Tibial nerve (tissue), 4 donors: Measurements from ENCODE around the gene MAGI2. TPM values are rescaled to one million over a fixed set of nuclear protein-coding genes. Genes with fewer than 3 reads are reported as not detected.

Experiments
- DNase-seq, 2 donors: peaks; one replicate each; pipeline ENCODE4 v3.0.0-alpha.2; 2019; ENCODE audit warnings: low spot score in 2 of 2
- H3K27ac ChIP-seq, 4 donors: fragments of 200-600 bp; sonication (generic) in 3 of 4; one replicate each; pipeline ENCODE4 v1.5.1; 2017 to 2019; ENCODE audit warnings: mild to moderate bottlenecking in 1 of 4
- H3K27me3 ChIP-seq, 2 donors: fragments of 200-600 bp; sonication (generic) in 1 of 2; one replicate each; pipeline versions ENCODE4 v1.5.1 to v1.6.0; 2017 to 2019
- H3K36me3 ChIP-seq, 3 donors: fragments of 200-600 bp; sonication (generic); one replicate each; pipeline ENCODE4 v1.5.1; 2018 to 2019
- H3K4me1 ChIP-seq, 4 donors: fragments of 200-600 bp; sonication (generic) in 3 of 4; one replicate each; pipeline ENCODE4 v1.5.1; 2017 to 2019
- H3K4me3 ChIP-seq, 4 donors: fragments of 200-600 bp; sonication (generic) in 3 of 4; one replicate each; pipeline ENCODE4 v1.5.1; 2017 to 2019; ENCODE audit warnings: mild to moderate bottlenecking in 1 of 4, moderate library complexity in 1 of 4
- H3K9me3 ChIP-seq, 4 donors: fragments of 200-600 bp; sonication (generic) in 3 of 4; one replicate each; pipeline ENCODE4 v1.5.1; 2017 to 2019
- CTCF ChIP-seq, 5 experiments: fragments of 200-600 bp in 3 of 5; fragments of 450-650 bp in 2 of 5; sonication (generic) in 3 of 5; IDR thresholded peaks; one replicate each; pipeline ENCODE4 v1.5.1; 2016 to 2019; ENCODE audit warnings: antibody characterized with exemption in 5 of 5, mild to moderate bottlenecking in 3 of 5, moderate library complexity in 2 of 5
- EP300 ChIP-seq, 2 donors: sonication (generic); formaldehyde crosslinking; IDR thresholded peaks; one replicate each; pipeline ENCODE4 v1.6.1; 2017; ENCODE audit warnings: antibody characterized with exemption in 2 of 2, mild to moderate bottlenecking in 1 of 2
- POLR2A ChIP-seq, 2 donors: fragments of 450-650 bp; IDR thresholded peaks; one replicate each; pipeline ENCODE4 v1.6.1; 2017; ENCODE audit warnings: antibody characterized with exemption in 2 of 2, mild to moderate bottlenecking in 2 of 2, moderate library complexity in 2 of 2
- WGBS, 2 donors: methylation state at CpG; one replicate each; pipeline ENCODE4 v1.1.5; 2018; 5-methylcytosine and 5-hydroxymethylcytosine counted together
- total RNA-seq, 4 donors: library from RNA; depleted of rRNA; stranded (reverse); fragments of >200 nt; gene quantifications; one replicate each; pipeline ENCODE4 v1.1.0, GENCODE V29; 2016

The MAGI2 gene
- total RNA-seq, 4 donors from 2014 or later, result 33.6 to 58.2 (median 55.6) TPM

- no peaks in the 10 kb centered on the region for H3K9me3 ChIP-seq
- WGBS, 2 donors, result 8 to 62% methylated on average over 1 of the region's 1 CpG
- no peaks in the 10 kb centered on the region for H3K36me3 ChIP-seq
- DNase-seq, result no peak
- no peaks in the 10 kb centered on the region for H3K27me3 ChIP-seq
- no peaks in the 10 kb centered on the region for H3K4me1 ChIP-seq
- H3K4me3 ChIP-seq, result no peak overlapping the region
- TF ChIP-seq POLR2A (IDR thresholded peaks at IDR 0.05), result no peak
- no peak for TF ChIP-seq EP300 (IDR thresholded peaks at IDR 0.05)
- no peak for TF ChIP-seq CTCF (IDR thresholded peaks at IDR 0.05)
- no peak overlapping the region for H3K27ac ChIP-seq
Measured at GRCh38 chr7:79434867-79435266, 18.6 kb downstream of the MAGI2 start.

GRCh38 chr7:79434098-79434497 lies 19.4 kb downstream of the MAGI2 start:
- Histone ChIP-seq H3K9me3 (no peaks in the 10 kb centered on the region), H3K27me3 (no peaks in the 10 kb centered on the region), H3K4me1 (no peaks in the 10 kb centered on the region), H3K27ac (no peak overlapping the region), H3K4me3 (no peak overlapping the region), H3K36me3 (no peaks in the 10 kb centered on the region)
- WGBS, 2 donors, result 89 to 94% methylated on average over 1 of the region's 1 CpG
- DNase-seq, result no peak
- TF ChIP-seq POLR2A (IDR thresholded peaks at IDR 0.05) (no peak), CTCF (IDR thresholded peaks at IDR 0.05) (no peak), EP300 (IDR thresholded peaks at IDR 0.05) (no peak)

GRCh38 chr7:79430391-79430790 lies 23.1 kb downstream of the MAGI2 start:
- 88 to 92% methylated on average over 2 of the region's 2 CpGs for WGBS, 2 donors
- no peak for DNase-seq
- H3K36me3 ChIP-seq, result no peaks in the 10 kb centered on the region
- no peaks in the 10 kb centered on the region for H3K27me3 ChIP-seq
- H3K4me3 ChIP-seq, result no peak overlapping the region
- H3K4me1 ChIP-seq, result no peaks in the 10 kb centered on the region
- no peak for TF ChIP-seq CTCF (IDR thresholded peaks at IDR 0.05)
- no peak for TF ChIP-seq EP300 (IDR thresholded peaks at IDR 0.05)
- TF ChIP-seq POLR2A (IDR thresholded peaks at IDR 0.05), result no peak
- no peaks in the 10 kb centered on the region for H3K9me3 ChIP-seq
- H3K27ac ChIP-seq, result no peak overlapping the region

GRCh38 chr7:79425665-79426064 lies 27.8 kb downstream of the MAGI2 start:
- no peak overlapping the region for H3K27ac ChIP-seq
- no peak for DNase-seq
- H3K36me3 ChIP-seq, result no peaks in the 10 kb centered on the region
- no peaks in the 10 kb centered on the region for H3K27me3 ChIP-seq
- H3K4me1 ChIP-seq, result peaks cover 0 to 6% (median 0%) of the 10 kb centered on the region in 4 donors
- TF ChIP-seq CTCF (IDR thresholded peaks at IDR 0.05) (no peak), EP300 (IDR thresholded peaks at IDR 0.05) (no peak), POLR2A (IDR thresholded peaks at IDR 0.05) (no peak)
- no peak overlapping the region for H3K4me3 ChIP-seq
- no peaks in the 10 kb centered on the region for H3K9me3 ChIP-seq
- 48 to 59% methylated on average over 7 of the region's 7 CpGs for WGBS, 2 donors

GRCh38 chr7:79421751-79422150 lies 31.7 kb downstream of the MAGI2 start:
- no peak overlapping the region for H3K4me3 ChIP-seq
- H3K27me3 ChIP-seq, result no peaks in the 10 kb centered on the region
- 90 to 93% methylated on average over 3 of the region's 3 CpGs for WGBS, 2 donors
- DNase-seq, result no peak
- peaks cover 0 to 20% (median 3%) of the 10 kb centered on the region in 4 donors for H3K4me1 ChIP-seq
- no peaks in the 10 kb centered on the region for H3K36me3 ChIP-seq
- H3K27ac ChIP-seq, result no peak overlapping the region
- no peaks in the 10 kb centered on the region for H3K9me3 ChIP-seq
- no peak for TF ChIP-seq CTCF (IDR thresholded peaks at IDR 0.05)
- no peak for TF ChIP-seq POLR2A (IDR thresholded peaks at IDR 0.05)
- TF ChIP-seq EP300 (IDR thresholded peaks at IDR 0.05), result no peak
